HG03175 (cell line): ENCODE results near the gene PIK3R5.
"Not testable (repeated sequence)": the region's sequence is repeated elsewhere in the genome, so short reads cannot be mapped to it uniquely, and the experiment has no call there.

Experiments
- ATAC-seq: cut with Tn5 transposase; IDR thresholded peaks from one replicate; pipeline ENCODE4 v1.9.1; 2021; ENCODE audit warnings: mild to moderate bottlenecking, moderate library complexity; ENCODE audit not compliant: unreplicated experiment

Gene PIK3R5

GRCh38 chr17:8965394-8966168 lies at the start of gene PIK3R5:
Gene PIK3R5, minus strand, starts transcription at chr17:8965707. Its CDS starts 54,213 bp downstream, at chr17:8911494.
- peak; percentile 76 for ATAC-seq

- ATAC-seq, result no peak
Measured at GRCh38 chr17:9011001-9011400, 45.5 kb upstream of the PIK3R5 start.

- ATAC-seq, result no peak
Measured at GRCh38 chr17:9009737-9010136, 44.2 kb upstream of the PIK3R5 start.

- no peak for ATAC-seq
Measured at GRCh38 chr17:9009096-9009495, 43.6 kb upstream of the PIK3R5 start.

GRCh38 chr17:9007052-9007714 lies 41.7 kb upstream of the PIK3R5 start:
- no peak for ATAC-seq

GRCh38 chr17:9006175-9006767 lies 40.8 kb upstream of the PIK3R5 start:
- no peak for ATAC-seq

- ATAC-seq, result no peak
Measured at GRCh38 chr17:9004961-9005285, 39.4 kb upstream of the PIK3R5 start.

GRCh38 chr17:9004132-9004960 lies 38.8 kb upstream of the PIK3R5 start:
- ATAC-seq, result no peak

GRCh38 chr17:9003355-9004131 lies 38.0 kb upstream of the PIK3R5 start:
- ATAC-seq, result no peak

- ATAC-seq, result no peak
Measured at GRCh38 chr17:9002606-9003354, 37.3 kb upstream of the PIK3R5 start.

GRCh38 chr17:9002227-9002605 lies 36.7 kb upstream of the PIK3R5 start:
- no peak for ATAC-seq

- no peak for ATAC-seq
Measured at GRCh38 chr17:9001559-9001958, 36.1 kb upstream of the PIK3R5 start.

GRCh38 chr17:8997994-8998628 lies 32.6 kb upstream of the PIK3R5 start:
- no peak for ATAC-seq

- no peak for ATAC-seq
Measured at GRCh38 chr17:8995711-8996110, 30.2 kb upstream of the PIK3R5 start.

- ATAC-seq, result no peak
Measured at GRCh38 chr17:8994319-8994718, 28.8 kb upstream of the PIK3R5 start.

GRCh38 chr17:8991514-8992285 lies 26.2 kb upstream of the PIK3R5 start:
- ATAC-seq, result no peak

- ATAC-seq, result not testable (repeated sequence)
Measured at GRCh38 chr17:8988263-8988935, 22.9 kb upstream of the PIK3R5 start.

- no peak for ATAC-seq
Measured at GRCh38 chr17:8986295-8986694, 20.8 kb upstream of the PIK3R5 start.
